IMR-90 (cell line): ENCODE results near the gene PTPN23. TPM values are rescaled to one million over a fixed set of nuclear protein-coding genes. Genes with fewer than 3 reads are reported as not detected.

Experiments used
- ATAC-seq: fragments of 200-7000 bp; cut with Tn5 transposase; 2 replicates; pipeline ENCODE4 v1.9.1; 2020; ENCODE audit warnings: low read depth, mild to moderate bottlenecking, moderate library complexity
- BruUV-seq: library from RNA; stranded (reverse); fragments of 400-500 nt; replicated peaks from 2 replicates; lab custom pipeline; 2021; lab: Mats Ljungman, UMichigan
- CTCF ChIA-PET: fragments of 300-600 bp; formaldehyde crosslinking; extraction: SDS; loops from one replicate; lab custom pipeline; 2021; ENCODE audit warnings: antibody characterized with exemption; lab: Yijun Ruan, JAX
- POLR2A ChIA-PET: fragments of 300-600 bp; sonication (Branson Sonifier 250); formaldehyde crosslinking; loops from one replicate; lab custom pipeline; 2022; ENCODE audit warnings: antibody characterized with exemption; ENCODE audit not compliant: unreplicated experiment; lab: Charles Lee
- DNase-seq: peaks from one replicate; pipeline ENCODE4 v3.0.0; 2013
- H2AFZ ChIP-seq: replicated peaks from 2 replicates; pipeline ENCODE3; 2013; ENCODE audit warnings: low read length, mild to moderate bottlenecking; ENCODE audit not compliant: poor library complexity
- H2AK5ac ChIP-seq: 2 replicates; pipeline ENCODE4 v1.6.1; 2013; ENCODE audit warnings: low read depth, low read length, inconsistent platforms
- H2AK9ac ChIP-seq: replicated peaks from 2 replicates; pipeline ENCODE3; 2013; ENCODE audit warnings: mild to moderate bottlenecking, low read depth, low read length, moderate library complexity; ENCODE audit not compliant: poor library complexity
- H2BK120ac ChIP-seq: 2 replicates; pipeline ENCODE4 v1.6.1; 2013; ENCODE audit warnings: low read depth, low read length, inconsistent platforms
- H2BK15ac ChIP-seq: 3 replicates; pipeline ENCODE4 v1.6.1; 2013; ENCODE audit warnings: low read depth, low read length, inconsistent platforms
- H2BK20ac ChIP-seq: 2 replicates; pipeline ENCODE4 v1.6.1; 2013; ENCODE audit warnings: low read depth, mild to moderate bottlenecking, inconsistent platforms, low read length, moderate library complexity
- H2BK5ac ChIP-seq: 2 replicates; pipeline ENCODE4 v1.6.1; 2013; ENCODE audit warnings: mild to moderate bottlenecking, low read depth, low read length, inconsistent platforms; ENCODE audit not compliant: poor library complexity, severe bottlenecking
- H3K14ac ChIP-seq: replicated peaks from 2 replicates; pipeline ENCODE4 v1.6.1; 2013; ENCODE audit warnings: low read depth, low read length, inconsistent platforms
- H3K18ac ChIP-seq: 2 replicates; pipeline ENCODE4 v1.6.1; 2013; ENCODE audit warnings: low read depth, low read length, control low read depth
- H3K23ac ChIP-seq: 2 replicates; pipeline ENCODE4 v1.6.1; 2013; ENCODE audit warnings: low read depth, low read length, inconsistent platforms
- H3K27ac ChIP-seq: 2 replicates; pipeline ENCODE4 v1.5.1; 2013; ENCODE audit warnings: mild to moderate bottlenecking, control low read depth, low read length; ENCODE audit not compliant: insufficient read depth
- H3K27me3 ChIP-seq: 2 replicates; pipeline ENCODE4 v1.6.1; 2013; ENCODE audit warnings: low read length; ENCODE audit not compliant: control insufficient read depth, insufficient read depth
- H3K36me3 ChIP-seq: 2 replicates; pipeline ENCODE4 v1.6.1; 2013; ENCODE audit warnings: low read length, mixed read lengths; ENCODE audit not compliant: control insufficient read depth, insufficient read depth
- H3K4ac ChIP-seq: 2 replicates; pipeline ENCODE4 v1.6.1; 2013; ENCODE audit warnings: low read depth, low read length, inconsistent platforms
- H3K4me1 ChIP-seq: 2 replicates; pipeline ENCODE4 v1.6.1; 2013; ENCODE audit warnings: low read length, mixed read lengths; ENCODE audit not compliant: control insufficient read depth, insufficient read depth
- H3K4me2 ChIP-seq: 2 replicates; pipeline ENCODE4 v1.6.1; 2013; ENCODE audit warnings: low read depth, mild to moderate bottlenecking, control low read depth, low read length, moderate library complexity
- H3K4me3 ChIP-seq: 2 replicates; pipeline ENCODE4 v1.5.1; 2013; ENCODE audit warnings: low read depth, mild to moderate bottlenecking, control low read depth, low read length, moderate library complexity; ENCODE audit not compliant: insufficient read depth
- H3K56ac ChIP-seq: 2 replicates; pipeline ENCODE4 v1.6.1; 2013; ENCODE audit warnings: low read length, inconsistent platforms; ENCODE audit not compliant: insufficient read depth; ENCODE audit errors: extremely low read depth
- H3K79me1 ChIP-seq, 2 experiments: 2 replicates each; pipeline ENCODE4 v1.6.1; 2013; ENCODE audit warnings: low read length in 2 of 2, inconsistent platforms in 1 of 2, low read depth in 1 of 2
- H3K9ac ChIP-seq: 2 replicates; pipeline ENCODE4 v1.6.1; 2013; ENCODE audit warnings: low read depth, low read length, control low read depth
- H3K9me1 ChIP-seq: 2 replicates; pipeline ENCODE4 v1.6.1; 2013; ENCODE audit warnings: low read length, inconsistent platforms; ENCODE audit not compliant: insufficient read depth
- H3K9me3 ChIP-seq: 2 replicates; pipeline ENCODE4 v1.6.1; 2013; ENCODE audit warnings: low read length; ENCODE audit not compliant: control insufficient read depth, insufficient read depth
- H4K20me1 ChIP-seq: 2 replicates; pipeline ENCODE4 v1.6.1; 2013; ENCODE audit warnings: low read length, inconsistent platforms; ENCODE audit not compliant: insufficient read depth
- H4K5ac ChIP-seq: 2 replicates; pipeline ENCODE4 v1.6.1; 2013; ENCODE audit warnings: mild to moderate bottlenecking, low read depth, low read length, control low read depth
- H4K8ac ChIP-seq, 2 experiments: 2 replicates each; pipeline ENCODE4 v1.6.1; 2013; ENCODE audit warnings: low read depth in 2 of 2, low read length in 2 of 2, control low read depth in 1 of 2, inconsistent platforms in 1 of 2
- H4K91ac ChIP-seq: 2 replicates; pipeline ENCODE4 v1.6.1; 2013; ENCODE audit warnings: low read depth, low read length, inconsistent platforms; ENCODE audit not compliant: insufficient read depth
- ELK1 ChIP-seq: fragments of 150-350 bp; IDR thresholded peaks from 2 replicates; pipeline ENCODE4 v1.6.1; 2016; ENCODE audit warnings: low read depth, mild to moderate bottlenecking, low read length, moderate library complexity, borderline replicate concordance
- MXI1 ChIP-seq: IDR thresholded peaks from 2 replicates; pipeline ENCODE4 v1.6.1; 2012; ENCODE audit warnings: low read depth, mild to moderate bottlenecking, low read length, moderate library complexity, borderline replicate concordance
- NFE2L2 ChIP-seq: fragments of 150-350 bp; IDR thresholded peaks from 2 replicates; pipeline ENCODE4 v1.6.1; 2016; ENCODE audit warnings: low read depth, mild to moderate bottlenecking, low read length
- POLR2A ChIP-seq: IDR thresholded peaks from 2 replicates; pipeline ENCODE4 v1.6.1; 2012; ENCODE audit warnings: mild to moderate bottlenecking, low read depth, low read length
- RCOR1 ChIP-seq: IDR thresholded peaks from 2 replicates; pipeline ENCODE4 v1.6.1; 2012; ENCODE audit warnings: mild to moderate bottlenecking, low read length, improper control_type of control experiment; ENCODE audit not compliant: insufficient replicate concordance
- SMC3 ChIP-seq: fragments of 150-350 bp; IDR thresholded peaks from 2 replicates; pipeline ENCODE4 v1.6.1; 2016; ENCODE audit warnings: low read depth, mild to moderate bottlenecking, antibody characterized with exemption, low read length, moderate library complexity
- dilution Hi-C: fragments of 300-500 bp; cut with HindIII; formaldehyde crosslinking; loops from one replicate; pipeline ENCODE4 v1.14.3; 2018; ENCODE audit warnings: low sequenced_read_pairs; ENCODE audit not compliant: unreplicated experiment
- in situ Hi-C: fragments of 300-500 bp; cut with MboI; formaldehyde crosslinking; loops from 3 replicates; pipeline ENCODE4 v1.14.3; 2019; ENCODE audit warnings: low sequenced_read_pairs, inconsistent platforms, mixed read lengths
- intact Hi-C: fragments of 100-400 bp; cut with micrococcal nuclease; formaldehyde crosslinking; loops from 2 replicates; pipeline ENCODE4 v1.10.0; 2022
- polyA plus RNA-seq, 3 experiments: library from polyadenylated mRNA; depleted of rRNA; stranded (reverse); fragments of >200 nt; gene quantifications; 2 replicates each; pipeline ENCODE4 v1.2.3, GENCODE V29; 2012; ENCODE audit warnings: low replicate concordance in 1 of 3
- total RNA-seq: library from RNA; depleted of rRNA; stranded (reverse); fragments of >200 nt; gene quantifications from 2 replicates; pipeline ENCODE4 v1.2.3, GENCODE V29; 2012
- TF ChIP-seq, protein P1 (sequence below): fragments of 150-350 bp; IDR thresholded peaks from 2 replicates; pipeline ENCODE4 v1.6.1; 2017; ENCODE audit warnings: mild to moderate bottlenecking, antibody characterized with exemption, low read length, low read depth

The PTPN23 gene
- total and polyA plus RNA-seq, 2 of the 4 experiments (the other 2 are of a cell fraction) = 4.5 to 15.1 TPM

GRCh38 chr3:47342812-47343211 is 38.0 kb upstream of the PTPN23 start:
- POLR2A ChIA-PET = no interaction called here
- in situ Hi-C loops = no loop called here

More at GRCh38 chr3:47342812-47343211, 38.0 kb upstream of the PTPN23 start:
- Histone ChIP-seq H4K8ac (no peak overlapping the region), H3K36me3 (peaks cover 36% of the 10 kb centered on the region), H2AFZ (no peak overlapping the region), H3K4me1 (peaks cover 11% of the 10 kb centered on the region), H3K4me3 (no peak overlapping the region), H2BK5ac (no peak overlapping the region), H3K79me1 (peaks cover 0 to 12% of the 10 kb centered on the region in 2 experiments; a peak in 3 of 4 replicates), H3K4ac (no peak overlapping the region), H4K91ac (no peak overlapping the region), H2BK120ac (no peak overlapping the region), H2BK15ac (no peak overlapping the region), H3K9me3 (no peaks in the 10 kb centered on the region), H4K5ac (no peak overlapping the region), H3K27ac (no peak overlapping the region), H3K23ac (no peak overlapping the region), H3K56ac (no peak overlapping the region), H3K9ac (no peak overlapping the region), H3K27me3 (no peaks in the 10 kb centered on the region), H2AK5ac (no peak overlapping the region), H3K14ac (no peak overlapping the region), H3K4me2 (no peak overlapping the region), H4K20me1 (peaks cover 10% of the 10 kb centered on the region), H2BK20ac (no peak overlapping the region), H3K18ac (no peak overlapping the region), H3K9me1 (peaks cover 22% of the 10 kb centered on the region), H2AK9ac (no peak overlapping the region)
- no peak for DNase-seq
- dilution Hi-C loops (no loop called here), intact Hi-C loops (no loop called here)
- TF ChIP-seq RCOR1 (no peak), POLR2A (no peak), NFE2L2 (no peak), ELK1 (no peak), MXI1 (no peak), SMC3 (no peak)
- TF ChIP-seq, protein P1, sequence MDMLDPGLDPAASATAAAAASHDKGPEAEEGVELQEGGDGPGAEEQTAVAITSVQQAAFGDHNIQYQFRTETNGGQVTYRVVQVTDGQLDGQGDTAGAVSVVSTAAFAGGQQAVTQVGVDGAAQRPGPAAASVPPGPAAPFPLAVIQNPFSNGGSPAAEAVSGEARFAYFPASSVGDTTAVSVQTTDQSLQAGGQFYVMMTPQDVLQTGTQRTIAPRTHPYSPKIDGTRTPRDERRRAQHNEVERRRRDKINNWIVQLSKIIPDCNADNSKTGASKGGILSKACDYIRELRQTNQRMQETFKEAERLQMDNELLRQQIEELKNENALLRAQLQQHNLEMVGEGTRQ = no peak
- CTCF ChIA-PET = no interaction called here
- BruUV-seq = no TSS peak
- ATAC-seq = no peak
